Esophagus muscularis mucosa (tissue), 3 donors: Measurements from ENCODE around the gene PLD2.

ENCODE experiments used
- CTCF ChIP-seq, 3 experiments: fragments of 200-600 bp in 2 of 3; fragments of 450-650 bp in 1 of 3; sonication (generic) in 2 of 3; IDR thresholded peaks; one replicate each; pipeline ENCODE4 v1.5.1; 2017 to 2019; ENCODE audit warnings: antibody characterized with exemption in 3 of 3, mild to moderate bottlenecking in 2 of 3, moderate library complexity in 1 of 3
- EP300 ChIP-seq: sonication (generic); formaldehyde crosslinking; IDR thresholded peaks from one replicate; pipeline ENCODE4 v1.6.1; 2017; ENCODE audit warnings: antibody characterized with exemption

DNA sequence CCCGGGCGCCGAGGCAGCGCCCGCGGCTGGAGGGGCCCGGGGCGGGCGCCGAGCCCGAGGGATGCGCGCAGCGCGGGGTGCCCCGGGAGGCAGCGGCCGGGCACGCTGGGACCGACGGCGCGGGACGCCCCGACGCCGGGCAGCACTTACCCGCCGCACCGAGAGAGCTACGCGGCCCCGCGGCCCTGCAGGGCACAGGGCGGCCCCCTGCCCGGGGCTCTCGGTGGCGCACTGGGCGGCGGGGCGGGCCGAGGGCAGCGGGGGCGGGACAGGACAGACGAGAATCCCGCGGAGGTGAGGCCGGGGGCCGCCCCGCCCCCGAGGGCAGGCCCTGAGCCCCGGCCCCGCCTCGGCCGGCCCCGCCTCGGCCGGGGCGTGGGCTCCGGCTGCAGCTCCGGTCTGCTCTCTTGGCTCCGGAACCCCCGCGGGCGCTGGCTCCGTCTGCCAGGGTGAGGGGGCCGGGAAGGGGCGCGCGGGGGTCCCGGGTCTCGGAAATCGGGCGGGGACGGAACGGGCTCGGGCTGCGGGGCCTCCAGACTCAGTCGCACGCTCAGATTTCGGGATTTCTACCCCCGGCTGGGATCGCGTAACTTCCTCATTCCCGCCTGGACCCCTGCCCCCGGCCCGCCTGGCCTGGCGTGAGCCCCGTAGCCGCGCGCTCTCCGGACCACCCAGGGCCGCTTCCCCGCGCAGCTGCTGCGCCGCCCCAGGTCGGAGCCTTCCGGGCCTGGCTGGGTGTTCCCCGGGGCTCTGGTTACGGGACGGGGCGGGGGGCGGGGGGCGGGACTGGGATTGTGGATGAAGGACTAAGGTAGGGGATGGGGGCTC lies at the start of gene PLD2:
- TF ChIP-seq EP300: no peak
- no peak for TF ChIP-seq CTCF (IDR thresholded peaks at IDR 0.05)
